HG03521 (cell line): Measurements from ENCODE around the gene COL24A1.

ENCODE experiments used
- ATAC-seq: cut with Tn5 transposase; IDR thresholded peaks from one replicate; pipeline ENCODE4 v1.9.1; 2021; ENCODE audit warnings: mild to moderate bottlenecking, moderate library complexity; ENCODE audit not compliant: unreplicated experiment

Gene COL24A1

DNA sequence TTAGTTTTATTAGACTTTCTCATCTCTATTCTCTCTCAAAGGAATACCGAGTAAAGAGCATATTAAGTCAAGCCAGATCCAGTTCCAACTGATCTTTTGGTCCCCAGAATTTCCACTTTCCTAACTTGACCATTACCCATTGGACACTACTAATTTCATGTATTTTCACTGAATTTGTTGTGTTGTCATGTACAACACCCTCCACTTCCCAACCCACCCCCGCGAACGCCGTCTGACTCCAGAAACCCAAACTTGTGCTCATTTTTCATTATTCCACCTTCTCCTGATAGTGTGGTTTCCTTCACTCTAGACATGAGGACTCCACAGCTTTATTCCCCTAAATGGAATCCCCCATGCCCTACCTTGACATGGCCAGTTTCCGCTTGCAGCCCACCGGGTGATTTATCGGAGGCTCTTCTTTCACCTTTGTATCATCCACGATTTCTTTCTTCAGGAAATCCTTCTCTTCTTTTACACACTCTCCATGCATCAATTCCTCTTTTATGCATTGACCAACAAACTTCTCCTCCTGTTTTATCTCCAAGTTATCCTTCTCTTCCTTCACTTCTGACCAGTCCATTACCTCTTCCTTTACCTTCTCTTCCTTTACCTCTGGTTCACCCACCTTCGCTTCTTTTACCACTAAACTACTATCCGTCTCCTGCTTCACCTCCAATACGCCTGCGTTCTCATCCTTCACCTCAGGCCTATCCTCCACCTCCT lies 449.1 kb downstream of the COL24A1 start:
- ATAC-seq, result peak; percentile 24

DNA sequence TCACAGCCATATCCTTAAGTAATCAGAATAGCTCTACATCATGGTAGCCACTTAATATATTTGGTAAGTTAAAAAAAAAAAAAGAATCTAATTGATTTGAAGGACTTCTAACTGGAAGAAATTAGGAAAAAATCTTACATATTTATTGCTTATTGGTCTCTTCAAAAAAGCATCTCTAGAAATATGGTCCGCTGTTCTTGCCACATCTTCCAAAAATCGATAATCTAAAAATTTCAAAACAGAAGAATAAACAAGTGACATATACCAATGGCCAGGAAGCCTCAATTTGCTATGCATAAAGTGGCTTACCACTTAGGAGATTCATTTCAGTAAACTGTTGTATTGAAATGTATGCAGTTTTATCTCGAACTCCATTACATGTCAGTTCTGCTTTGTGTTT lies 450.6 kb downstream of the COL24A1 start:
- ATAC-seq, result no peak

DNA sequence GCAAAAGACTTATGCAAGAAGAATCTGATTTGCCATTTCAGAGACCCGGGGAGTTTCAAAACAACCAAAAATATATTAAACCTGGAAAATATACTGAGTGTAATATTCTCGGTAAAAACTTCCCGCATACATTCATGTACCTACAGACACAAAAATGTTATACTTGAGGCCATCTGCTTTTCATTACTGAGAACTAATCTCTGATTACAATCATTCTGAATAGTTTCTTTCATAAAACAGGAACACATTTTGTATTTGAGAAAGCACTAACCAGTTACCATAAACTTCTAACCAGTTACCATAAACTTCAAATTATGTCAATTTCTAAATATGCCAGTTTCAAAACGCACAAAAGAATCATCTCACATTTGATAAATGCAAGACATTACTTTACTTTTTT lies 456.1 kb downstream of the COL24A1 start:
- no peak for ATAC-seq

DNA sequence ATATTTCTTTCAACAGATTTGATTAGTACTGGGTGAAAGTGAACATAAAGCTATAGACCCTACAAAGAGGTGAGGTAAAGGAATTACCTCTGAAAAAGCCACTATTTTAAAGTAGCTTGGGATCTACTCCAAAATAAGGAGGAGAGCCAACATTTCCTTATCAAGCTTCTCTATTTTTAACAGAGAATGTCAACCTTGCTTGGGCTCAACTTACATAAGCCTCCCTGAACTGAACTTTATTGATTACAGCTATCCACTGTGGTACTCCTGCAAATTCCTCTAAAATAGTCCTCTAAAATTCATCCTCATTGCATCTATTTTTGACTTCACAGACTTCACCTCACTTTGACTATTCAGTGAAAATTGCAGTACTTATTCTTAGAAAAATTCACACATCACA lies 458.7 kb downstream of the COL24A1 start:
- no peak for ATAC-seq

DNA sequence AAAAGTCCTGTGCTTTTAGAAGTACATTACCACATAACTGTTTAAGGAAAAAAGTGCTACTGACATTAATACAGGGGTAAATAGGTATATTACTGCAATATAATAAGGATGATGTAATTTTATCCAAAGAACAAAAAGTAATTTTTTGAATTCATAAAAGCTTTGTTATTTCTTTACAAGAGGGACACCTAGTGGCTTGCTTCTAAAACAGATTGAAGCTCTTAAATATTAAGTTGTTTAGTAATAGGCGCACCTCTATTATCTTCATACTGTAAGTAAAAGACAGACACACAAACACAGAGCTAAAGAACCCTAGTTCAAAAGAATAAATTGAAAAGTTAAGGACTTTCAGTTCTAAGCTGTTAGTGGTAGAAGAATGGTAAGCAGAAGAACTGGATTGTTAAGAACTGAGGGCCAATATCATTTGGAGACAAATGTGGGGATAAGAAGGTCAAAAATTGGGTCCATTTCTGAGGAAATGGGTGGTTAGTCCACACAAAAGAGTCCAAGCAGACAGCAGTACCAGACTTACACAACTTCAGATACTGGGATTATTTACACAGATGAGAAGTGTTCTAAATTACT lies 463.8 kb downstream of the COL24A1 start:
- ATAC-seq, result no peak

DNA sequence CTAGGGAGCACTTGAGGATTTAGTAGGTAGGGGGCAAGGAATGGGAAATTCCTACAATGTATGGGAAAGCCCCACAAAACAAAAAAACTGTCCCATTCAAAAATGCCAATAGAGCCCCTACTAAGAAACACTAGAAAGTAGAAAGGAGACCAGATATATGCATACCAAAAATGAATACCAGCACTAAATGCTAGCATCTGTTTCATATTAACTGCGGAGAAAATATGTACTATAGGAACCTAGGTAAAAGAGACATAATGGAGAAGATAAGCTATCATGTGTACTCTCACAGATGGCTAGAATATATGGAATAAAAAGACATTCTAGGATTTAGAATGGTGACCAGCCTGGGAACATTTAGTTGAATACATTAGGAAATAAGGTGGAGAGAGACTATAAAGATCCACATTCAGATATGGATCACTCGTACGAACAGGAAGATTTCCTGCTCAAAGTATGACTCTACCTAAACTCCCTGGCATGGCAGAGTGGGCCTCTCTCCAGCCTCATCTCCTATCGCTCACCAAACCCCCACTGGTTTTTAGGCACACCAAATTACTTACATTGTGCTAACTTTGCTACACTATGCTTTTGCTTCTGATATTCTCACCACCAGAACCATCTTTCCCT lies 466.7 kb downstream of the COL24A1 start:
- no peak for ATAC-seq

DNA sequence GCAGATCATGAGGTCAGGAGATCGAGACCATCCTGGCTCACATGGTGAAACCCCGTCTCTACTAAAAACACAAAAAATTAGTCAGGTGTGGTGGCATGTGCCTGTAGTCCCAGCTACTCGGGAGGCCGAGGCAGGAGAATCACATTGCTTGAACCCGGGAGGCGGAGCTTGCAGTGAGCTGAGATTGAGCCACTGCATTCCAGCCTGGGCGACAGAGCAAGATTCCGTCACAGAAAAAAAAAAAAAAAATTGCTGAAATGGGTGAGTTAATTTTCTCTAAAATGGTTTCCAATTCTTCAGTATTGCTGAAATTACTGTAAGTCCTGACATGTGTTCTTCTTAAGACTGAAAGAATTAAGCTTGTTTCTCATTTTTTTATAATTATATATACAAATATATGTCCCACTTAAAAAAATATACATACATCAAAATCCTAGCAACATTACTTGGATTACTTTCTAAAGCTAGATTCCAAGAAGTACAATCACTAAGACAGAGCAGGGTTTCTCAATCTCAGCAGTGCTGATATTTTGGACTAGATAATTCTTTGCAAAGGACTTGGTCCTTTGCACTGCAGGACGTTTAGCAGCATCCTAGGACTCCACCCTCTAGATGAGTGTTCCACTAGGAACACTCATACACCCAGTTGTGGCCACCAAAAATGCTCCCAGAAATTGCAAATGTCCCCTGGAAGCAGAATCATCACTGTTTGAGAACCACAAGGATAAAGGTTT lies 473.1 kb downstream of the COL24A1 start:
- no peak for ATAC-seq

DNA sequence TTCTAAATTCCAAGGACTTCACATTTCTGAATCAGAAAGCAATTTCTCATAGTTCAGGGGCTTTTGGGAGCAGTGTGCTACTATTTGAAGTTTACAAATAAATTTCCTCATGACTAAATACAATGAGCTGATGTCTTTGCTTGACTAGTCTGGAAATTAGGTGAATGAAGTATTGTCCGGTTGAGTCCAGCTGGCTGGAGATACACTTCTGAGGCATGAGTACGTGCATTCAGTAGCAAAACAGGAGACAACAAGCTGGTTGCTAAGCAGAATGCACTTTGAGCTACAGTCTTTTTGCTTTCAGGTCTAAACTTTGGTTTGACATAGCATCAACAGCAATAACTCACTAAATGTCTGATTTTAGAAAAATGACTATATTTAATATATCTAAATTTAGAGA lies 475.5 kb downstream of the COL24A1 start:
- ATAC-seq, result no peak
